NCI-H128 (cell line): ENCODE data around the gene BRCC3.

Experiments used
- DNase-seq: peaks from one replicate; lab custom pipeline; 2025; ENCODE audit not compliant: unreplicated experiment; lab: John Stamatoyannopoulos, UW

Gene BRCC3

DNA sequence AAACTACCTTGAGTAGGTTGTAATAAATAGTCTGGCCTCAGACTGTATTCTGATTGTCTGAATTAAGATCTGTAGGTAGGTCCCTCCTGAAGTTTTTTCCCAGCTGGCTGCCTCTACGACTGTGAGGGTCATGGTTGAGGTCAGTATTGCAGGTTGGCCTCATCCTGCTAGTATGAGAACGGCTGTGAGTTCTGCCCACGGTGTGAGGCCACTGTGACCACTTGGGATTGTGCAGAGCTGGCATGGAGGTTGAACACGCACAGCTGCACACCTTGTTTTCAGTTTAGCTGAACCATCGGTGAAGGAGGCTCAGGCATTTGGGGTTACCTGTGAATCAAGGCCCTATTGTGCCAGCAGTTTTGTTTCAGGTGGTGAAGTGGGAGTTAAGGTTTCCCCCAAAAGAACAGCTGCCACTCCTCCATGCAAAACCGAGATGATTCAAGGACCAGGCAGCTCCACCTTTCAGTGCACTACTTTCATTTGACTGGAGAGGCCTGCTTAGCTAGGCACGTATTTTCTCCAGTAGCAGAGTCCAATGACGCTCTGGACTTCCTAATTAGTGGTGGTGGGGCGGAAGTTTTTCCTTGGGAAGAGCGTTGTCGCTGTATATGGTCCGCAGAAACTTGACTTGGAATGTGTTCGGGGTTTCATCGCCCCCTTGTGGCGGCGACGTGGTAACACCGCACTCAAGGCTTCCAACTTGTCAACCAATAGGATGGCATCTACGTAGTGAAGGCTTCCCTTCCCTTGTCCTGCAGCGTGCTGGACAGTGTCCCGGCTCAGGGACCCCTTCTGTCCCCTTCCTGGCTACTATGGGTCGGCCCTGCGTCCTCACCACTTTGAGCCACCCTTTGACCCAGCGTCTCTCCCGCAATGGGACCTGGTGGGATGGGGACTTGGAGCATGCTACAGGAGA, 14.2 kb upstream of the BRCC3 start:
- DNase-seq: no peak

DNA sequence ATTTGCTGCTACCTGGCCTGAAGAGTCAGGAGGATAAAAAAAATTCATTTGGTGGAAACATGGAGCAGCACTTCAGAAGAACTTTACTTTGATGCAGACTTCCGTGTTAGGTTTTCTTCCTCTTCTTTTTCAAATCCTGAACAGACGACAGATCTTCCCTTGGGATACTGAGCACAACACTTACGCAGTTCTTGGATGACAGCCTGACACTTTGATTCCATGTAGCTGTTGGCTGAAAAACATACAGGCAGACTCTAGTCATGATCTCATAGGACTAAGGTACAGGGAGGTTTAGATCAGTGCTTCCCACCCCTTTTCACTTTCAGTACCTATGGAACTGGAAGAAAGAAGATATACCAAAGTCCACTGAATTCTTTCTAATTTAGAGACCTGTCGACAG, 9.5 kb upstream of the BRCC3 start:
- DNase-seq: no peak

DNA sequence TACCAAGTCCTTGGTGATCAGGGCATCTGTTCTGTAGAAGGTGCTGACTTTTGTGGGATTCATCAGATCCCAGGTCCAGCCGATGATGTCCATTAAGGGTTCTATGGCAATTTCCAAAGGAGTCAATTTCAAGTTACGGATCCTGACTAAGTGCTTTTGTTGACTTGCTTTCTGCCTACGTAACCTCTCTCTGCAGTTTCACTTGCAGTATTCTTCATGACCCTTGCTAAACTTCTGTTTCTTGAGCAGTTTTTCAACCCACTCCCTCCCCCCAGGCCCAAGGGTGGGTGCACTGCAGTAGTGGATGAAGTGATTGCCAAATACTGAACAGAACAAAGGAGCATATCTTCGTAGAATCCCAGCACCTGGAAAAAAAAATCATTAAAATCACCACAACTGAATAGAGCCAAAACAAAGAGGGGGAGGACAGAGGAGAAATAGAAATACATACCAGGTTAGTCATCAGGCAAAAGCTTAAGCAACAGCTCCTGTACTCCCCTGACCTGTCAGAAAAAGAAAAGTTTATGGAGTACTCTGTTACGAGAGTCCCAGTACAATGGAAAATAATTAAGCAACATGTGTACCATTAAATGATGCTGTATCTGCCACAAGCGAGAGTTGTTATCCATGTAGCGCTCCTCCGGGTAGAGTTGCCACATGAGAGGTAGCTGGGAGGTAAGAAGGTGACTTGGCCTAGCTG, 6.1 kb upstream of the BRCC3 start:
- DNase-seq: no peak

DNA sequence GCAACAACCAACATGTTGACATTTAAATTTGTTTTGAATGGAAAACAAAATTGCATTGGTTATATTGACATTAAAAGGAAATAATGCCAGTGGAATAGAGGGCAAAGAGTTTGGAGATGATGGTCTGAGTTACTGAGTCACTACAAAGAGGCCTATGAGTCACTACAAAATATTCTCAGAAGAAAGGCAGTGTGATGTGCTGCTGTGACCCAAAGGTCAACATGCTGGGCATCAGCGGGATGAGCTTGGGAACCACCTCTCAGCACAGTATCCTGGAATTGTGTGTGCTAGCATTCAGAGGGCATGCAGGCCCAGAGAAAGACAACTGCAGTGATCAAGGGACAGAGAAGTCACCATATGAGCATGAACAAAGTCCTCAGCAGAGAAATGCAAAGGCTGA, 3.1 kb upstream of the BRCC3 start:
- DNase-seq: no peak

DNA sequence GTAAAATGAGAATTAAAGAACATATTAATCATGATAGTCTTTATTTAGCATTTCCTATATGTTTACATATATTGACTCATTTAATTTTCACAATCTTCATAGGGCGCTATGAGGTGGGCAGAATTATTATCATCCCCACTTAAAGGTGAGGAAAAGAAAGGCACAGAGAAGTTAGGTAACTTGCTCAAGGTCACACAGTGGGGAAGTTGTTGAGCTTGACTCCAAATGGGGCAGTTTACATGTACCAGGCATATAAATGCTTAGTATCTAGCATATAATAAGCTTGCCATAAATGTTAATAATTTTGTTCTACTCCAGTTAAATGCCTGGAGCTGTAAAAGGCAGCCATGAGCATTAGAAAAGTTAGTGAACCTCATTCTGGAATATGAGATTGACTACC, 1.9 kb upstream of the BRCC3 start:
- DNase-seq: no peak

DNA sequence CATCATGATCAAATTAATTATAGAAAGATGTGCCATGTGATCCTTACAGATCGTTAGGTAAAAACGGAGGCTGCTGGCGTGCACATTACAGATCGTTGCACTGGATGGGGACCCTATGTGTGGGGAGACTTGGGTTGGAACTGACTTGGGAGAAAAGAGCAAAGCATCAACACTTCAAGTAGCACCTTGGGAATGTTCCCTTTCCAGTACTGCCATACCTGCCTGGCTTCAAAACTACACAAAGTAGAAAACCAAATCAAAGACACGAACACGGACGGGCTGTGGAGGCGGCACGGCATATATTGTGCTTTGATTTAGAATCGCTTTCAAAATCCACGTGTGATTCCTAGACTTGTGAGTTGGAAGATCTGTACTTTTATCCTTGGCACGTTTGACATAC, 1.3 kb upstream of the BRCC3 start:
- DNase-seq: no peak

DNA sequence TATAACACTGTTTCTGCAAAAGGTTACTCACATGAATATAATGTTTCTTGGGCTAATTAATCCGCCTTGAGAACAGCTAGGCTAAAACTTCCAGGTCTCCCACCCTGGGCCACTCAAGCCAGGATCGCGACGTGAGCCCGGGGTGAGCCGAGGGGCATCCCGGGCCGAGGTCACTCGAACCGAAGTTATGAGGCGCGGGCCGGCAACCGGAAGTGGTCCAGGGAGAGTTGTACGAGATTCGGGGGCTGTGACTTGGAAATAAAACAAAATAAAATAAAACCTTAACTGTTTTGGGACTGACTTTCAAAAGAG, 689 bp upstream of the BRCC3 start:
- no peak for DNase-seq

DNA sequence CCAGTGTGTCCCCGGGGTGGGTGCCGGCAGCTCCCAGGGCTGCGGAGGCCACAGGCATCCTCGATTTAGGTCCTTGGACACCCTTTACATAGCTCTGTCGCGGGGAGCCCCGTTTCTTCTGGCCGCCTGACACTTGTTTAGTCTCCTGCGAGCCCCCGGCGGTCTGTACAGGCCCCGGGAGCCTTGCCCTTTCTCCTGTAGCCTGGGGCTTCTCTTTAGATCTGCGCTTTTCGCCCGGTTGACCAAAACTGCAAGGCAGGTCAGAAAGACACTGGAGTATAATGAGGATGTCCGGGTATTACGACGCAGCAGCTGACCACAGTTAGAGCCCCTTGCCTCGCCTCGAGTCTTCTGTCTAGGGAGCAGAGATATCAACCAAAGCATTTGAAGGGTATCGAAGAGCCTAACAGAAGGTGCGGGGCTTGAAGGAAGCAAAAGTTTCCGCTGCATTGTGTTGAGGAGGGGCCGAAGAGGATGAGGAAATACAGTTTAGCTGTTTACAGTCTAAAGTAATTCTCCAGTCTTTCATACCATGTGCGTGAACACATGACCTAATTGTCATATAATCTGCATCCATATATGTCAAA, 479 bp downstream of the BRCC3 start:
- no peak for DNase-seq

DNA sequence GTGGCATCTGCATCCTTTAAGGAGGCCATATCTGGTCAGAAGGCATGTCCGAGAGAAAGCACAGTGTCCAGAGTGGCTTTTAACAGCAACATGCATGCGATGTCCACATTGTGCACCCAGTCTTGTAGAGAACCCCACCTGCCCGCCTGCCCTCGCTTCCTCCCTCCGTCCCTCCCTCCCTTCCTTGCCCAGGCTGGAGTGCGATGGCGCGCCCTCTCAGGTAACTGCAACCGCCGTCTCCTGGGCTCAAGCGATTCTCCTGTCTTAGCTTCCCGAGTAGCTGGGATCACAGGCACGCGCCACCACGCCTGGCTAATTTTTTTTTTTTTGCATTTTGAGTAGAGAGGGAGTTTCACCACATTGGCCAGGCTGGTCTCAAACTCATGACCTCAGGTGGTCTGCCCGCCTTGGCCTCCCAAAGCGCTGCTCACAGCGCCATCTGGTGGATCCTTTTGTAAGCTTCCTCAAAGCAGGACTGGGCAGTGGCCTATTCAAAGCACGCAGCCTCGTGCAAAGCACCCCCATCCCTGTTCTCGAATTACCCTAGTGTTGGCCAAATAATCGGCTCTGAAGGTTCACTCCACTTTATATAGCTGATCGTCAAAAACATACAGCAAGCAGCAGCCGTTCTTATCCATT, 15.0 kb downstream of the BRCC3 start:
- peak; percentile 1 for DNase-seq

DNA sequence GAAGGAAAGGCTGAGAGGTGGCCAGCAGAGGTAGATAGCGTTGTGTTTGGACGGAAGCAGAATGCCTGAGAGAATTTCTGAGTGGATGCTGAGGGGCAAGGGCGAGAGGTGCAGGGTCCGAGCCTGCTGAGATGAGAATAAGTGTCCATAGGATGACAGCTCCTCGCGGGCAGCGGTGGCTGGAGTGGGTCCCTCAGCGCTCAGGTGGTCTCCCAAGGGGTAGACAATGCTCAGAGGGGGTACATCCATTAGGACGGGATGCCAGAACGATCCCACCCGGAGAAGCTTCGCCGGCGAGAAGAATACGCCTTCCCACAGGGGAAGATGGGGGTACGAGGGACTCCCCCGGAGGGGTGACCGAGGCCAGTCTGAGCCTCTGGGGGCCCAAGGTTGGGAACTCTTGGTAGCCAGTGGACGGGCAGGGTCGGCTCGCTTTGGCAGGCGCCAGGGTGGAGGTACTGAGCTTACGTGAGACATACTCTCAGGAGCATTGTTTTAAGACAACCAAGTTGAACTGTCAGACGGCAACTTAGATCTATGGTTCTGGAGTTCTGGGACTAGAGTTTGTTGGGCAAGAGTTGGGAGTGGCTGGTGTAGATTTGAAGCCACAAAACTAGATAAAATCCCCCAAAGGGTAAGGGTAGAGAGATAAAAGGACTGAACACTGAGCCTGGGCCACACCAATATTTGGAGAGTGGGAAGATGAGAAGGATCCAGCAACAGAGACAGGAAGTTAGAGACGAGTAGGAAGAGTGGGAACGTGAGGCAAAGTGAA, 15.8 kb downstream of the BRCC3 start:
- no peak for DNase-seq

DNA sequence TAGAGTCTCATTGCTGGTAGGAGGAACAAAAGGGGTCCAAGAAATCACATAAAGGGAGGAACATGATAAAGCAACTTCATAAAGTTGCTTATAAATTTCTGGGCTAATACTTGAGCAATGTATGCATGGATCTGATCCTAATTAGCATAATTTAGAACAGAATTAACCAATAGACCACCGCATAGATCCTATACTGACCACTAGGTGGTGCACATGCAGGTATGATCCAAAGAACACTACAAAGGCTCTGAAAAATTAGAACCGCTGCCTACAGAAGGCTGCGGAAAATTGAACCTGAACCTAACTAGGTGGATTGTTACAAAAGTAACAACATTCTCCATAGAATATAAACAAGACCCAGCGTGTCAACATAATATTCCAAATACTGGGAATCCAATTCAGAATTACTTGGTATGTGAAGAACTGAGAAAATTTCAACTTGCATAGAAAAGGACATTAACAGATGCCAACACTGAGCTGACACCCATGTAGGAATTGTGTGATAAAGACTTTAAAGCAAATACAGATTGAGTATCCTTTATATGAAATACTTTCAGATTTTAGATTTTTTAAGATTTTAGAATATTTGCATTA, 23.3 kb downstream of the BRCC3 start:
- DNase-seq: no peak

DNA sequence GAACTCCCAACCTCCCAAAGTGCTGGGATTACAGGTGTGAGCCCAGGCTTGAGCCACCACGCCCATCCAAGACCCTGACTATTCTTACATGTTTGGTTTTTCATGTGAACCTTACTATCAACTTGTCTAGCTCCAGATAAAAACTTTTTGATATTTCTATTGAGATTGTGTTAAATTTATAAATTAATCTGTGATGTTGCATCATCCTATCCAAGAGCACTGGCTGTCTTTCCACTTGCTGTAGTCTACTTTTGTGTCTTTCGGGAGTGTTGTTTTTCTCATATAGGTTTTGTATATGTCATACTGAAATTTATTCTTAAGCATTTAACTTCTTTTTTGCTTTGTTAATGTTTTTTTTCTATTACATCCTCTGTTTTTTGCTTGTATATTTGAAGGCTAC, 34.6 kb downstream of the BRCC3 start:
- DNase-seq: no peak

DNA sequence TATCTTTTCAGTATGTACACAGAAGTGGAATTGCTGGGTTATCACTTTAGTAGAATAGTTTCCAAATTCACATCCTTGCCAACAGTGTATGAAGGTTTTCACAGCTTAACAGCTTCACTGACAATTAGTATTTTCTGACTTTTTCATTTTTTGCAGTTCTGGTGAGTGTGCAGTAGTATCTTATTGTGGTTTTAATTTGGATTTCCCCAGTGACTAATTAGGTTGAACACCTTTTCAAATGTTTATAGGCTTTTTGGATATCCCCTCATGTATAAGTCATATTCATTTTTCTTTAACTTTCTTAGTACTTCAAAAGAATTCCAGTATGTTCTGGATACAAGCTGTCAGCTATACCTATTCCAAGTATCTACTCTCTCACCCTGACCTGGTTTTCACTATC, 37.1 kb downstream of the BRCC3 start:
- no peak for DNase-seq

DNA sequence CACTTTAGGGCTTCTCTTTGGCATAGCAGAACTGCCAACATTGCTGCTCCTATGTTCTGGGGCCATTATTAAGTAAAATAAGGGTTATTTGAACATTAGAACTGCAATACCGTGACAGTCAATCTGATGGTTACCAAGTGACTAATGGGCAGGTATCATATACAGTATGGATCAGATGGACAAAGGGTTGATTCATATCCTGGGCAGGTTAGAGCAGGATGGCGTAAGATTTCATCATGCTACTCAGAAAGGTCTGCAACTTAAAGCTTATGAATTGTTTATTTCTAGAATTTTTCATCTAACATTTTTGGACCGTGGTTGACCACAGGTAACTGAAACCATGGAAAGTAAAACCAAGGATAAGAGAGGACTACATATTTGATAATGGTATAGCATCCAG, 40.9 kb downstream of the BRCC3 start:
- DNase-seq: no peak

DNA sequence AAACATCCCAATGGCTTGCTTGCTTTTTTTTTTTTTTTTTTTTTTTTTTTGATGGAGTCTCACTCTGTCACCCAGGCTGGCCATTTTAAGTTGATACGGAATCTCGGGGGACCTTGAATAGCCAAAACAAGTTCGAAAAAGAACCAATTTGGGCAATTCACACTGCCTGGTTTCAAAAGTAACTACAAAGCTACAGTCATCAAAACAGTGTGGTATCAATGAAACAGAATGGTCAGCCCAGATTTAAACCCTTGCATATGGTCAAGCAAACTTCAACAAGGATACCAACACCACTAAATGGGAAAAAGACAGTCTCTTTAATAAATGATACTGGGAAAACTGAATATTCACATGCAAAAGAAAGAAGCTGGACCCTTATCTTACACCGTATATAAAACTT, 41.8 kb downstream of the BRCC3 start:
- DNase-seq: no peak

DNA sequence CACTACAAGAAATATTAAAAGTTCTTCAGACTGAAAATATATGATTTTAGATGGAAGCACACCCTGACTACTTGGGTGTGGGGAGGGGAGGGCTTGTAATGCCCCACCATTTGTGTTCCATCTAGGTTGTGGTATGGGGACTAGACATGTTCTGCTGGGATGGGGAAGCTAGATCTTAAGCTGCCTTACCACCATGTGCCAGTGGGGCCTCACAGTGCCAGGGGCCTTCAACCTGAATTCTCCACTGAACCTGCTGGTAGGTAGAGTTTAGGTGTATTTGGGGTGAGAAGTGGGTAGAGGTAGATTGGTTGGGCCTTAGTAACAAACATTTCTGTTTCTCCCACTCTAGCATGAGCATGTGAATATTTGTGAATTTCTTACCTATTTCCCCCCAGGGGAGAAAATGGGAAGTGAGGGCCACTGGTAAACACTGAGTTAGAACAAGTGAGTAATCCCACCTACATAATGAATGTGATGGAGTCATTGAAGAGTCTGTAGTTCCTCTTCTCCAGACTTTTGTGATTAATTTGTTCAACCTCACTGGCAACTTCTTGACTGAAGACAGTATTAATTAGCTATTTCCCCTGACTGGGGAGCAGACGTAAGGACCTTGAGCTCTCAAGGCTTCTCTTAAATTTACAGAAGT, 44.0 kb downstream of the BRCC3 start:
- no peak for DNase-seq

DNA sequence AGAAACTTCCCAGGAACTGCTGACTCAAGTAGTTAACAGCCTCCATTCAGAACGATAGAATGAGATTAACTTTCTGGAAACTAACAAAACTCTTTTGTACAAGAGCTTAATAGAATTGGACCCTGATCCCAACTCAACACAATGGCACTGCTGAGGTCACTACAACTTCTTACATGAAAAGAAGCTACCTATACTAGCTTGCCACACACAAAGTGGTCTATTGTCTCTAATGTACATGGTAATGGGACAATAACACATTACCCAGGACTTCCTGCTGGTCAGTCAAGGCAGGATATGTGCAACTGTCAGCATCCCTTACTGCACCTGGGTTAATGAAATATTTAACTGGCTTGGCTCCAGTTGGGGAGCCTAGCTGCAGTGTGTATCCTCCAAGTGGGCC, 56.2 kb downstream of the BRCC3 start:
- DNase-seq: no peak

DNA sequence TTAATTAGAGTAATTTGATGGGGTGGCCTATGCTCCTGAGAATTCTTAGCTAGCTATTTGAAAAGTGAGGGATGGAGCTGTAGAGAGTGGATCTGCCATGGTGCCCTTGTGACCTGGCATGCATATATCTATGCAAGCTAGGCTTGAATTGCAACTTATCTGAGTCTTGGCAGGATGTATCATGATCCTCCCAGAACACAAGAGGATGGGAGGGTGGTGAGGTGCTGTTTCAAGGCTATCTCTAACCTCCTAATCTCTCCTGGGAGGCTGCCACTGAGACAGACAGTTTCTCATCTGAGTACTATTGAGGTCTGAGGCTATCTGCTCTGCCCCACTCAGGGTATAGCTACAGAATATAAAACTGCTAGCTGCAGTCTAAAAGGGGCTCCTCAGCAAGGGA, 56.6 kb downstream of the BRCC3 start:
- no peak for DNase-seq

DNA sequence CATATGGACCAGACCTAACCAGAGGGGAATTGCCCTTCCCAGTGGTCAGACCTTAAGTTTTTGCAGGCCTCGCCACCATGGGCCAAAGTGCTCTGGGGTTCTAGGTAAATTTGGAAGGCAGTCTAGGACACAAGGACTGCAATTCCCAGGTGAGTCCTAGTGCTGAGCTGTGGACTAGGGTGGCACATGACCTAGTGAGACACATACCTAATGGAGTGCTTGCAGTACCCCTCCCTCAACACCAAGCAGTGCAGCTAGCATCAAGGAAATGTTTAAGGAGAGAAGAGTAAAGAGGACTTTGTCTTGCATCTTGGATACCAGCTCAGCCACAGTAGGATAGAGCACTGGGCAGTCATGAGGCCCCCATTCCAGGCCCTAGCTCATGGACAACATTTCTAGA, 60.8 kb downstream of the BRCC3 start:
- DNase-seq: no peak

DNA sequence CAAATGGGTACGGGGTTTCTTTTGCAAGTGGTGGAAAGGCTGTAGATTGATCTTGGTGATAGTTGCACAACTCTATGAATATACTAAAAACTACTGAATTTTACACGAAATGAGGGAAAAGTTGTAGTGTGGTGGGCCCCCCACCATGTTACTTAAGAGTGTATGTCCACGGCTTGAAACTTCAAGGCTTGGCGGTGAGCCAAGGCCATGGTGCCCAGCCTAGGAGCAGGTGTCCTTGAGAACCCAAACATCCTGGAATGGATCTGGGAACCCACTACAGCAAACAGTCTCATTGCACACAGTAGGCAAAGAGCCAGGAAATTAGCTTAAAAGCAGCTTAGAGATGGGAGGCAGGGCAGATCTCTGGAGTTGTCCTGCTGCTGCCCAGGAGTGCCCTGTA, 62.9 kb downstream of the BRCC3 start:
- DNase-seq: no peak
